ENCODE results near the gene TSTD2.
"Not testable (repeated sequence)": the region's sequence is repeated elsewhere in the genome, so short reads cannot be mapped to it uniquely, and the experiment has no call there.

TSTD2 gene

GRCh38 chr9:97629156-97629555 is 4.0 kb downstream of the TSTD2 start:
- no peak for DNase-seq

GRCh38 chr9:97628668-97629067 is 4.5 kb downstream of the TSTD2 start:
- no peak for DNase-seq

- no peak for DNase-seq
These were observed 5.5 kb downstream of the TSTD2 start for GRCh38 chr9:97627624-97628023.

GRCh38 chr9:97625620-97626019 is 7.5 kb downstream of the TSTD2 start:
- no peak for DNase-seq

GRCh38 chr9:97623946-97624345 is 9.2 kb downstream of the TSTD2 start:
- DNase-seq = no peak

- not testable (repeated sequence) for DNase-seq
These were observed 10.7 kb downstream of the TSTD2 start for GRCh38 chr9:97622483-97622882.

- DNase-seq = not testable (repeated sequence)
These were observed 13.1 kb downstream of the TSTD2 start for GRCh38 chr9:97620063-97620462.

GRCh38 chr9:97617939-97618416 is 15.2 kb downstream of the TSTD2 start:
- DNase-seq = no peak

- DNase-seq = peak; percentile 37
These were observed 17.6 kb downstream of the TSTD2 start for GRCh38 chr9:97615439-97616072.

- DNase-seq = no peak
These were observed 28.1 kb downstream of the TSTD2 start for GRCh38 chr9:97604901-97605645.

GRCh38 chr9:97602430-97602829 is 30.7 kb downstream of the TSTD2 start:
- no peak for DNase-seq

GRCh38 chr9:97601228-97601898 is 31.8 kb downstream of the TSTD2 start:
- no peak for DNase-seq

GRCh38 chr9:97600531-97601227 is 32.5 kb downstream of the TSTD2 start:
- DNase-seq = no peak

GRCh38 chr9:97599314-97599846 is 33.8 kb downstream of the TSTD2 start:
- no peak for DNase-seq

GRCh38 chr9:97598461-97599288 is 34.5 kb downstream of the TSTD2 start:
- DNase-seq = peak; percentile 56

- no peak for DNase-seq
These were observed 36.3 kb downstream of the TSTD2 start for GRCh38 chr9:97596906-97597305.

GRCh38 chr9:97594381-97594921 is 38.7 kb downstream of the TSTD2 start:
- DNase-seq = no peak

GRCh38 chr9:97593960-97594359 is 39.2 kb downstream of the TSTD2 start:
- DNase-seq = no peak

- DNase-seq = no peak
These were observed 41.0 kb downstream of the TSTD2 start for GRCh38 chr9:97592126-97592525.

GRCh38 chr9:97591535-97591934 is 41.6 kb downstream of the TSTD2 start:
- DNase-seq = no peak

- not testable (repeated sequence) for DNase-seq
These were observed 46.3 kb downstream of the TSTD2 start for GRCh38 chr9:97586909-97587308.

GRCh38 chr9:97584778-97585177 is 48.4 kb downstream of the TSTD2 start:
- not testable (repeated sequence) for DNase-seq
